Germinal center (tissue), 1 donor: ENCODE data around the gene MAMDC4.
"Not testable (repeated sequence)": the region's sequence is repeated elsewhere in the genome, so short reads cannot be mapped to it uniquely, and the experiment has no call there.

Experiments
- DNase-seq: peaks from one replicate; pipeline ENCODE4 v3.0.0; 2012; ENCODE audit warnings: mixed read lengths, low spot score

The MAMDC4 gene

DNA sequence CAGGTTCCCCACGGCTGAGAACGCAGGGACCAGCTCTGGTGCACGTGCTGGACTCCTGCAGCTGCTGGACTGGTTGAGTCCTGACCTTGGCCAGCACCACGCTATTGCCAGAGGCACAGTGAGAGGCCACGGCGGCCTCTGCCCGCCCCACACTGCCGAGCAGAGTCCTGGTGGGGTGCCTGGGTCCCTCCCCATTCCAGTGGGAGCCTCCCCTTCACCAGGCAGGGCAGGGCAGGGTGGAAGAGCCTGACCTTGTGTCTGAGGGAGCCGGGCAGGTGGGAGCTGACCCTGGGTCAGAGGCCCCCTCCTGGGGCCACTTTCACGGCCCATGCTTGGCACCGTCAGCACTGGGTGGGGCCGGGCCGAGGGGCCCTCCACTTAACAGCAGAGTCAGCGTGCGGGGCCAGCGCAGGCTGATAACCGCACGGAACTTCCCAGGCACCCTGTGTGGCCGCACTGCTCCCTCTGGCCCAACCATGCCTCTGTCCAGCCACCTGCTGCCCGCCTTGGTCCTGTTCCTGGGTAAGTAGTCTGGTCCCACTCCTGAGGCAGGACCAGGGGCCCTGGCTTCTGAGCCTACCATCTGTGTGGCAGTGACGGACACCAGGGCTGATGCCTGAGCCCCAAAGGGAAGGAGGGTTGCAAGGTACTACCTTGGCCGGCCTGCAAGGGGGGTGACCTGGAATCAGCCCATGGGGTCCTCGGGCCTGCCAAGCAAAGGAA, at the start of gene MAMDC4:
Gene MAMDC4 (plus strand): TSS at position 406 of the 723 bp plus-strand sequence. CDS start 71 bp downstream, at position 477.
- DNase-seq = no peak

DNA sequence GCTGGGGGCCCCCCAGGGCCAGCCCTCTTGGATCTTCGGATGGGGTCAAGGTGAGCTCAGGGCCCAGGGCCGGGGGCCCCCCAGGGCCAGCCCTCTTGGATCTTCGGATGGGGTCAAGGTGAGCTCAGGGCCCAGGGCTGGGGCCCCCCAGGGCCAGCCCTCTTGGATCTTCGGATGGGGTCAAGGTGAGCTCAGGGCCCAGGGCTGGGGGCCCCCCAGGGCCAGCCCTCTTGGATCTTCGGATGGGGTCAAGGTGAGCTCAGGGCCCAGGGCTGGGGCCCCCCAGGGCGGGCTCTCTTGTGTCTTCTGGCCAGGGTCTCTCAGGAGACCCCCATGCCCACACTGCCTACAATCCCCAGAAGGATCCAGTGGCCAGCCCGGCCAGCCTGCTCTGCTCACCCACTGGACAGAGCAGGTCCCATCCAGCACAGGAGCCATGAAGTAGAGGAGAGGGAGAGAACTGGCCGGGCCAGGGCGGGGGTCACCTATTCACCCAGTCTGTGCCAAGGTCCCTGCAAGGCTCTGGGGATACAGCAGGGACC, 49.1 kb upstream of the MAMDC4 start:
- not testable (repeated sequence) for DNase-seq

DNA sequence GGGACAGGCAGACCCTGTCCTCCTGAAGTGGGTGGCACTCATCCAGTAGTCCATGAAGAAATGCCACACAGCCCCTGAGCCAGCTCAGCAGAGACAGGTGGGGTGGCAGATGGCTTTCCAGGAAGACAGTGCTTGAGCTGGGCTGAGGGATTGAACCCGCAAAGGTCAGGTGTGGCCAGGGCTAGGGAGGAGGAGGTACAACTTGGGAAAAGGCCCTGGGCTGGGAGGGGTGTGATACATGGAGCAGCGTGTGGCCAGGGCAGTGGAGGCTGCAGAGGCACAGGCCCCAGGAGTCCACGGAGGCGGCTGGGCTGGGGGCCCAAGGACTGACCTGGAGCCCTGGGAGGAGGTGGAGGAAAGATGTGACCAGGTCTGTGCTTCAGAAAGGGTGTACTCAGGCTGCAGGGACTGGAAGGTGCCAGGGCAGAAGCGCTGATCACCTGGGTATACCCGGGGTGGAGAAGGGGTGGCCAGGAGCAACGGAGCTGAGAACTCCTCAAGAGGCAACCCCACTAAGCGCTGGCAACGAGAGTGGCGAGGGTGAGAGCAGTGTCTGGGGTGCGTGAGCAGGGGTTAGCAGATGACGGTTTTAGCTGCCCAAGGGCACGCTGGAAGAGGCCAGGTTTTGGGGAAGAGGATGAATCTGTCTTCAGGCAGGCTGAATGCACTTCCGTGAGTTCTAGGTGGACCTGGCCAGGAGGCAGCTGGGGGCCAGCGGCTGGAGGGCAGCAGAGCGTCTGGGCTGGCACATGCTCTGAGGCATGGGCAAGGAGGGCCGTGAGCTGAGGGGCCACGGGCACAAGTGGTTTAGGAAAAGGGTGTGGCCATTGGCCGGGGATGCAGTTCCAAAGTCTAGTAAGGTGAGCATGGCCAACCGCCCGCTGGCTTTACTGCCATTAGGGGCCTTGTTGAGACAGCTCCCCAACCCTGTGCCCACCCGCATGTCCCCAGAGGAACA, 48.3 kb upstream of the MAMDC4 start:
- DNase-seq = no peak

DNA sequence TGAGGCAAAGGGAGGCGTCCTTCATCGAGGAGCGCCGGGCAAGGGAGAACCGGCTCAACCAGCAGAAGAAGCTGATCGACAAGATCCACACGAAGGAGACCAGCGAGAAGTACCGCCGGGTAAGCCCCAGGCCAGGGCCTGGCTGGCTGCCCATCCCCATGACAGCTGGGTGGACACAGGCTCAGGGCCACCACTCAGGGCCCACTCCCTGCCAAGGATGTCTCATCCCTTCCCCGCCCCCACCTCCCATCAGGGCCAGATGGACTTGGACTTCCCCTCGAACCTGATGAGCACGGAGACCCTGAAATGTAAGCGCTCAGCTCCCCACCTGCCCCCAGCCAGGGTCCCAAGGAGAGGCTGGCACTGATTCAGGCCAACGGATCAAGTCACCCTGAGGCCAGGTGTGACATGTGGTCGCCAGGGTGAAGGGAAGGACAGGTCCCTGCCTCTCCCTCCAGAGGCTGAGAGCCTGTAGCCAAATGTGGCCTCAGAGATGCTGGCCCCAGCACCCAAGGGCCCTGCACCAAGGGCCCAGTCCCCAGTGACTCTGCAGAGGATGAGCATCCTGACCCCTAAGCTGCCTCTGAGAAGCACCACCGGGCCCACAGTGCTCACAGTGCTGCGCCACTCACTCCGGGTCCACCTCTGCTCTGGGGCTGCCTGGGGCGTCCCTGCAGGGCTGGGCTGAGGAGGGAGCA, 47.5 kb upstream of the MAMDC4 start:
- DNase-seq = no peak

DNA sequence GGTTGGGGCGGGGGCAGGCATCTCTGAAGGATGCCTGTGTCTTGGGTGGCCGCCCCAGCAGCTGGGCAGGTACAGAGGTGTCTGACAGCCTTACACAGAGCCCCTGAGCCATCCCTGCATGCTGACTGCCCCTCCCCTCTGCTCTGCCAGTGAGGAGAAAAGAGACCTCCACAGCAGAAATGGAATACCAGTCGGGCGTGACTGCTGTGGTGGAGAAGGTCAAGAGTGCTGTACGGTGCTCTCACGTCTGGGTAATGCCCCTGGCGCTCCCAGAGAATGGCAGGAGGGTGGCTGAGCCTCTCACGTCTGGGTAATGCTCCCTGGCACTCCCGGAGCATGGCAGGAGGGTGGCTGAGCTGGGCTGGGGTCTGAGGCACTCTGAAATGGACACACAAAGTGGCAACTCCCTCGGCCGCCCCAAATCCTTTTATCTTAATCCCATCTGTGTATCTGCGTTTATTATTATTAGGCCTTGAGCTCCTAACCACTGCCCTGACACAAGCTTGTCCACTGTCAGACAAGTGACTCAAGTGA, 46.9 kb upstream of the MAMDC4 start:
- no peak for DNase-seq

DNA sequence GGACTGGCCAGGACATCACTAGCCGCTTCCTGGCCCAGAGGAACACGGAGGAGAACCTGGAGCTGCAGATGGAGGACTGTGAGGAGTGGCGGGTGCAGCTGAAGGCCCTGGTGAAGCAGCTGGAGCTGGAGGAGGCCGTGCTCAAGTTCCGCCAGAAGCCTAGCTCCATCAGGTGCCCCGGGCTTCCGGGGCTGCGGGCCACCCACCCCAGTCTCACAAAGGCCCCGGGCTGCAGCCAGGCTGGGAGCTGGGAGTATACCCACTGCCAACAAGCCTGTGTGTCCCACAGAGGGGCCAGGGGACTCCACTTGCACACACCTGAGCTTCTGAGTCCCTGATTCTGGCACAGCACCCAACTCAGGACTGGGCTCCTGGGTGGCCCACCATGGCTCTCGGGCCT, 46.1 kb upstream of the MAMDC4 start:
- DNase-seq = no peak

DNA sequence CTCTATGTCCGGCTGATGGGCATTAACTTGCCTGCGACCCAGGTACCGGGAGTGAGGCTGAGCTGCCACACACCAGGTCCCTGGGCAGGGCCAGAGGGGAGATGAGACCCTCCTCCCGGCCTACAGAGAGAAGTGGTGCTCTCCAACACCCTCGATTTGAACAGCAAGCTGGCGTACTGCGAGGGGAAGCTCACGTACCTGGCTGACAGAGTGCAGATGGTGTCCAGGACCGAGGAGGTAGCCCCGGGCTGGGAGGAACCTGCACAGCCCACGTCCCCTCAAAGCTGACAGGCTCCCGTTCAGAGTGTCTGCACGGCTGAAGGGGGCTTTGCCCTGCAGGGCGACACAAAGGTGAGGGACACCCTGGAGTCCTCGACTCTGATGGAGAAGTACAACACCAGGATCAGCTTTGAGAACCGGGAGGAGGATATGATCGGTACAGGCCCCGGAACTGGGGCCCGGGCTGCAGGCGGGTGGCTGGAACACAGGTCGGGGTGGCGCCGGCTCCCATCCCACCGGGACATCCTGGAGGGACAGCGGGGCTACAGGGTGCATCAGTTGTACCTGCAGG, 45.4 kb upstream of the MAMDC4 start:
- DNase-seq = no peak

DNA sequence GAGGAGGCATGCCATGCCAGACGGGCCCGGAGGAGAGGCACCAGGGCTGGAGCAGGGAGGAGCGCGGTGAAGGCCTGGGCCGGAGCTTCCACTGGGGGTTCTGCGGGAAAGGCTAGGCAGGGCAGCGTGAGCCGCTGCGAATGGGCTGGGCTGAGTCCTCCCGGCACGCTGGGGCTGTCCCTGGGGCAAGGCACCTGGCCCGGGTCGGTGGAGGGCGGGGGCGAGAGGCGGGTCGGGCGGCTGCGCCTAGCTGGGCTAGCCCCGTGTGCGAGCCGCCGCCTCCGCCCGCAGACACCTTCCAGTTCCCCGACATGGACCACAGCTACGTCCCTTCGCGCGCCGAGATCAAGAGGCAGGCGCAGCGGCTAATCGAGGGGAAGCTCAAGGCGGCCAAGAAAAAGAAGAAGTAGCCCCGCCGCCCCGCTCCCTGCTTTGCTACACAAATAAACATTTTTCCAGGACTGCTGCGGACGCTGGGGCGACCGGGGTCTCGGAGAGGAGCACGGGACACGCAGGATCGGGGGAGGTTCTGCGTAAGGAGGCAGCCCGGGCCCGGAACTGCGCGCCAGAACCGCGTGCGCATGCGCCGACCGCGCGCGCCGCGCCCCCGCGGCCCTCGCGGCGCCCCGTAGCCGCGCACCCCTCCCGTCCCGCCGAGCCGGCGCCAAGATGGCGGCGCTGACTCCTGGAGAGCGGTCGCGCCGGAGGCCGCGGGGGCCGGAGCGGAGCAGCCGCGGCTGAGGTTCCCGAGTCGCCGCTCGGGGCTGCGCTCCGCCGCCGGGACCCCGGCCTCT, 44.7 kb upstream of the MAMDC4 start, which contains the start of gene RABL6:
Gene RABL6 (plus strand): TSS at position 668 of the 794 bp plus-strand sequence. CDS start 249 bp downstream, outside the sequence.
- DNase-seq = peak; percentile 94

DNA sequence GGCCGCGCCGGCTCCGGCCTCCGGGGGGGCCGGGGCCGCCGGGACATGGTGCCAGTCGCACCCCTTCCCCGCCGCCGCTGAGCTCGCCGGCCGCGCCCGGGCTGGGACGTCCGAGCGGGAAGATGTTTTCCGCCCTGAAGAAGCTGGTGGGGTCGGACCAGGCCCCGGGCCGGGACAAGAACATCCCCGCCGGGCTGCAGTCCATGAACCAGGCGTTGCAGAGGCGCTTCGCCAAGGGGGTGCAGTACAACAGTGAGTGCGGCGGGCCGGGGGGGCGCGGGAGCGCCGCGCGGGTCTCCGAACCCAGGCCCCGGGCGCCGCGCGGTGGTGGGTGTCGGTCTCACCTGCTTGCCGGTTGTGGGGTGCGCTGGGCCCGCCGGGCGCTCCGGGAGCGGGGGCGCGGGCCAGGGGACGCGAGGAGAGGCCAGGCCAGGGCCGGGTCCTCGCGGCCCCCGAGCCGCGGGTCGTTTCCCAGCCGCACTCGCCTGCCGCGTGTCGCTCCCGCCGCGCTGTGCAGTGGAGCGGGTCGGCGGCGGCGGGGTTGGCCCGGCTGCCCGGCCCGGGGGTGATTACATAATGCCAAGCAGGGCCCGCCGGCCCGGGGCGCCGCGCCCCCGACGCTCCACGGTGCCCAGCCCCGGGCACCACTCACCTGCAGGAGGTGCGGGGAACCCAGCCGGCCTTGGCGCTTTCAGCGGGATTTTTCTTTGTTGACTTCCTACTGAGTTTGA, 43.9 kb upstream of the MAMDC4 start:
- DNase-seq = peak; percentile 54

DNA sequence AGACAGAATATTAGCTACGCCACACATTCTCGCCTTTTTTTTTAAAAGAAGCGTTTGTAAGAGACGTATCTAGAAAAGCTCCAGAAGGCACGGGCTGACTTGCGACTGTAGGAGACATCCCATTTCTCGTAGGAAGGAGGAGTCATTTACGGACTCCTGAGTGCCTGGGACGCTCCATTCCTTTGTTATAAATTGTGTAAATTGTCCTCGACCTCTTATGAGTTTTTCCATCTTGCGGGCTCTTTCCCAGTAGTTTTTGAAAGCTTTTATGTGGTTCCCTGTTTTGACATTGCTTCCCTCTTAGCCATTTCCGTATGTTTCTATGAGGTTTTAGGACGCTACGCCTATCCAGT, 43.4 kb upstream of the MAMDC4 start:
- no peak for DNase-seq

DNA sequence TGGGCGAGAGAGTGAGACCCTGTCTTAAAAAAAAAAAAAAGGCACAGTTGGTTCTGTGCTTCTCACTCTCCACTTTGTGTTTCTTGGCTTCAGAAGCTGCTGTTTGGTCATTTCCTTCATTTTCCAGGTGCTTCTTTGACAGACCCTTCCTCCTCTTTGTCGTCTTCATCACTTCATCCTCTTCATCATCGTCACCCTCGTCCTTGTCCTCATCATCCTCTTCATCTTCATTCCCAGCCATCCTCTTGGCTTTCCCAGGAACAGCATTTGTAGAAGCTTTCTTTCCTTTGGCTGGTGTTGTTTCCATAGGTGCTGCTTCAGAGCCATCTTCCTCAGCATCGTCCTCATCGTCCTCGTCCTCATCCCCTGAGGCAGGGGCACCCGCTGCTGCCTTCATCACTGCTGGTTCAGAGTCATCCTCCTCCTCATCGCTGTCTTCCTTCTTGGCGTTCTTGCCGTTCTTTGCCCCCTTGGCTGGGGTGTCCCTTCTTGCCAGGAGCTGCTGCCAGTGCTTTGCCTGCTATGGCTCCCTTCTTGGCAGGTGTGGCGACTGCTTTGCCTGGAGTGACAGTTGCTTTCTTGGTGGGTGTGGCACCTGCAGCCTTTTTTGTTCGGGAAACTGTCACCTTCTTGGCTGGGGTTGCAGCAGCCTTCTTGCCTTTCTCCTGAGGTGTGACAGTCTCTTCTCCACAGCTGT, 37.3 kb upstream of the MAMDC4 start:
- no peak for DNase-seq

DNA sequence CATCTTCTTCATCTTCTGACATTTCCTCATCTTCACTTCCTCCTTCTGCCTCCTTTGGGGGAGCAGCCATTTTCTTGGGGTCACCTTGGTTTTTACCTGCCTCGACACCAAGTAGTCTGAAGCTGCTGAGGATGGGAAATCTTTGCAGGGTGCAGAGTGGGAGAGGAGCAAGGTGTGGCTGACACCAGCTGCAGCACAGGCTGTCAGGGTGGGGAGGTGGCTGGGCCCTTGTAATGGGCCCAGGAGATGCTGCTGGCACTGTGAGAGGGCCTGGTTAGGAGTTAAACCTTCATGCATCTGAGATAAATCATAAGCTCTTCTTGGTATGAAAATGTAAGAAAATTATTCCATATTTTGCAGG, 36.7 kb upstream of the MAMDC4 start:
- no peak for DNase-seq

DNA sequence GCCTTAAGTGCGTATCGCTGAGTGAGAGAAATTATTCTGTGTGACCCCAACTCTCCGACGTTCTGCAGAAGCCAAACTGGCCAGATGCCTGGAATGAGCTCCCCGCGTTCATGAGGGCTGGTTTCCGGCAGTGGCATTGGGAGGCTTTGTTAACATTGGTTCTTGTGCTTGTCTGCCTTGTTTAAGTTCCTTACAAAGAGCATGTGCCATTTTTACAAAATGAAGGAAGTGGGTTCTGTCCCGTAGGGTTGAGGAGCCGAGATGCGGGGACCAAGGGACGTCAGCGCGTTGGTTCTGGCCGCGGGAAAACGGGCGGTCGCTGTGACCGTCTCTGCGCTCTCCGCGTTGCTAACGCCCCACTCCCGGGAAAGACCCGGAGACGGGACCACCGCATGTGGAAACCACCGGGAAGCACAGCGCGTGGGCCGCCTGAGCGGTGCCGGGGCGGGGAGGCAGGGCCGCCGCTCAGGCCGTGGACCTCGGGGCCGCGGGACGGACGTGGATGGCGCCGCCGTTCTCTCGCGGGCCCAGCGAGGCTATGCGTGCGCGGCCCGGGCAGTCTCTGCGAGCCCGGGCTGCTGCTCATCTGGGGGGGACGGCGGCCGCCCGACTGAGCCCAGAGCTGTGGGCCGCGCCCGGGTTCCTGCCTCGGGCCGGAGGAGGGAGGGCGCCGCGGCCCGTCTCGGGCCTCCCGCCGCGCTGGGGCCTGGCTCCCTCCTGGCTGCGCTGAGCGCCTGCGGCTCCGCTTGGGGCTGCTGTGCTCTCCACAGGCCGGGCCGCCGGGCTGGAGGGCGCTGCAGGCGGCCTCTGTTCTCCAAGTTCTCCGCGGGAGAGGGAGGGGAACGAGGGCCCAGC, 30.9 kb upstream of the MAMDC4 start:
- DNase-seq = no peak

DNA sequence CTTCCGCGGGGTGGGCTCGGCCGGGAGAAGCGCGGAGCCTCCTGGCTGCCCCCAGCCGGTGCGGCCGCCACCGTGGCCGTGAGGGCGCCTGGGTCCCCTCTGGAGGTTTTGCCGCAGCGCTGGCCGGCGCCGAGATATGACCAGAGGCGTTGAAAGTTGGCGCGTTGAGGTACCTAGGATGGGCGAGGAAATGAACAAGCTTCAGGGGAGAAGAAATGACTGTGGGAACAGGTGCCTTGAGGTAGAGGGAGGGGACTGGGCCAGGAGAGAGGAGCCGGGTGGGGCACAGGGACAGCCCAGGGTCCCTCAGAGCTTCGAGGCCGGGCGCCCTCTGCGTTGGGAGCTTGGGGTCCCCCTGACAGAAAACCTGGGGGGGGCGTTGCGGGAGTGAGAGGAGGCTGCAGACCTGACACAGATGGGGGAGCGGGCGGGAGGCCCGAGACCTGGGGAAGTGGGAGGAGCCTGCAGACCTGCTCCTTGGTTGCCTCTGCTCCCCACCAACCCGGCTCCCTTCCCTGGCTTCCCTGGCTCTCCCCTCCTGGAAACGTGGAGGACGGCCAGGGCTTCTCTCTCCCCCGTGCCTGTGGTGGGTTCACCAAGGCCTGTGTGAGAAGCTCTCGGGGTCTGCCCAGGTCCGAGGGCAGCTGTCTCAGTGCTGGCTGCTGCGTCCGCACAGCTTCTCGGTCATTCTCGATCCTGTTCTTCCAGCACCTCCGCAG, 30.2 kb upstream of the MAMDC4 start:
- no peak for DNase-seq

DNA sequence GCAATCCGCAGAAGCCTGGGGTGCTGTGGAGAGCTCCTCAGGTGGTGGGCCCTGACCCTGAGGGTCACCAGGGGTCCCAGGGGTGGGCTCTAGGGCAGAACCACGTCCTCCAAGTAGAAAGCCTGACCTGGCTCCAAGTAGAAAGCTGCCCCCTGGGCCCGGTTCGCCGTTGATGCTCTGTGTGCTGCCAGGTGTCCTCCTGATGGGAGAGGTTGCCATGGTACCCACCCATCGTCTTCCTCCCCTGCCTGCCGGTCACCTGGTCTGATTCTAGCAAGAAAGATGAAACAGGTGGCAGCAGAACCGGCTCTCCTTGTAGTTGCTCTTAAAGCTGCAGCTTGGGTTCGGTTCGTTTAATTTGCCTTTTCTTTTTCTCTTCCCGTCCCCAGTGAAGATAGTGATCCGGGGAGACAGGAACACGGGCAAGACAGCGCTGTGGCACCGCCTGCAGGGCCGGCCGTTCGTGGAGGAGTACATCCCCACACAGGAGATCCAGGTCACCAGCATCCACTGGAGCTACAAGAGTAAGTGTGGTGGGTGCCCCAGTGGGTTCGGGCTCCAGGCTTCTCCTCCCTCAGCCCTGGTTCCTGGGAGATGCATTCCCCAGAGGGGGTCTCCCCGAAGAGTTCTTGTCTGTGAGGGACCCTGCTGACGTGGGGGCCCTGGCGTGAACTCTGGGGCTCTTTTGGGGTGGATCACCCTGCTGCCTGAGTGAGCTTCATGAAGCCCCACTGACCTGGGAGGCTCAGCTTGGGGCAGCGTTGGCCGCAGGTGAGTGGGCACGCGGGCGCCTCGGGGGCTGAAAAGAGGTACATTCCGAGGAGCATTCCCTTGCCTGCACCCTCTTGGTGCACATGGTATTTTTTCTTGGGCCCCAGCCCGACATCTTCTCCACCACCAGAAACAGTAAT, 28.8 kb upstream of the MAMDC4 start:
- no peak for DNase-seq

DNA sequence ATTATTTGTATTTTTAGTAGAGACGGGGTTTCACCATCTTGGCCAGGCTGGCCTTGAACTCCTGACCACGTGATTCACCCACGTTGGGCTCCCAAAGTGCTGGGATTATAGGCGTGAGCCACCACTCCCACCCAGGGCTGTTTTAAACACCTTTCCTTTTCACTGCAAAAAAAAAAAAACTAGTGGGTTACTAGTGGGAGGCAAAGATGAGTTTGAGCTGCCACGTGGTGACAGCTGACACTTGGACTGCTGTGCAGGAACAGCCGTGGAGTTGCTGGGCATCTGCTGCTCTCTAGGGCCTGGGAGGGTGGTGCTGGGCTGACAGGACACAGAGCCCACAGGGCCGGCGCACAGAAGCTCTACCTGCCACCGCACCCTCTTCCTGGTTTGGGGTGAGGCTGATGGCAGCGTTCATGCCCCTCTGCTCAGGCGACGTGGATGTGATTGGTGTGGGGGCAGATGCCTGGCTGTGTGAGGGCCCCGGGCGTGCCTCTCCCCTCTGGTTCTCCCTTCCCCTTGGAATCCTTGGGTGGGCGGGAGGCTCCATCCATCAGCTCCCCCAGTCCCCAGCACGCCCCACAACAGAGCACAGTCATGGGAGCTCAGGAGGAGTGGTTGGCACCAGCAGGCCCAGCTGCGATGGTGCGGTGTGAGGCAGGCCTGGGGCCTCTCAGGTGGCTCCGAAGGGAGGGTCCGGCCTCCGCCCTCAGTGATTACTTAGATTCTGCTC, 27.5 kb upstream of the MAMDC4 start:
- no peak for DNase-seq
